WERI-Rb-1 (cell line): Measurements from ENCODE around the gene PROP1.
"Not testable (repeated sequence)": the region's sequence is repeated elsewhere in the genome, so short reads cannot be mapped to it uniquely, and the experiment has no call there.

Experiments
- DNase-seq: peaks from one replicate; pipeline ENCODE4 v3.0.0-alpha.2; 2020
- H3K27ac ChIP-seq: fragments of 250-450 bp; sonication (Bioruptor Pico); 2 replicates; pipeline ENCODE4 v1.5.1; 2020; ENCODE audit warnings: mild to moderate bottlenecking, moderate library complexity
- H3K27me3 ChIP-seq: fragments of 250-450 bp; sonication (Bioruptor Pico); 2 replicates; pipeline ENCODE4 v1.5.1; 2021; ENCODE audit warnings: mild to moderate bottlenecking, low read depth, moderate library complexity; ENCODE audit not compliant: insufficient read depth, severe bottlenecking
- H3K36me3 ChIP-seq: fragments of 250-450 bp; sonication (Bioruptor Pico); 2 replicates; pipeline ENCODE4 v1.5.1; 2020; ENCODE audit warnings: mild to moderate bottlenecking, moderate library complexity
- H3K4me3 ChIP-seq: 2 replicates; pipeline ENCODE4 v1.5.1; 2011; ENCODE audit warnings: low read depth, mild to moderate bottlenecking, control low read depth, low read length
- H3K9me3 ChIP-seq: fragments of 250-450 bp; sonication (Bioruptor Pico); 2 replicates; pipeline ENCODE4 v1.5.1; 2021; ENCODE audit warnings: mild to moderate bottlenecking, moderate library complexity; ENCODE audit not compliant: severe bottlenecking
- CTCF ChIP-seq: IDR thresholded peaks from 2 replicates; pipeline ENCODE4 v1.5.1; 2011; ENCODE audit warnings: low read depth, mild to moderate bottlenecking, control low read depth, inconsistent platforms, low read length

PROP1 gene

GRCh38 chr5:177995691-177996595, at the start of gene PROP1:
TSS of gene PROP1 (minus strand) at chr5:177996242. CDS start at chr5:177995933, 309 bp downstream.
- Histone ChIP-seq H3K27me3 (no peaks in the 10 kb centered on the region), H3K4me3 (no peak within 1 kb of the TSS), H3K36me3 (no peaks in the 10 kb centered on the region), H3K9me3 (no peaks in the 10 kb centered on the region), H3K27ac (no peak within 1 kb of the TSS)
- TF ChIP-seq CTCF: no peak
- DNase-seq: no peak

- not testable (repeated sequence) for H3K27me3 ChIP-seq, DNase-seq, H3K9me3 ChIP-seq, H3K36me3 ChIP-seq, H3K4me3 ChIP-seq, H3K27ac ChIP-seq
Observed at GRCh38 chr5:178019379-178020030, 23.5 kb upstream of the PROP1 start.

GRCh38 chr5:178012758-178013157, 16.7 kb upstream of the PROP1 start:
- not testable (repeated sequence) for H3K4me3 ChIP-seq, H3K27me3 ChIP-seq, H3K9me3 ChIP-seq, DNase-seq, H3K27ac ChIP-seq, H3K36me3 ChIP-seq

GRCh38 chr5:178011816-178012554, 15.9 kb upstream of the PROP1 start:
- H3K9me3 ChIP-seq, H3K27ac ChIP-seq, DNase-seq, H3K27me3 ChIP-seq, H3K4me3 ChIP-seq, H3K36me3 ChIP-seq: not testable (repeated sequence)

- not testable (repeated sequence) for H3K27me3 ChIP-seq, H3K36me3 ChIP-seq, H3K4me3 ChIP-seq, DNase-seq, H3K9me3 ChIP-seq, H3K27ac ChIP-seq
Observed at GRCh38 chr5:178007272-178007671, 11.2 kb upstream of the PROP1 start.

- not testable (repeated sequence) for DNase-seq, H3K36me3 ChIP-seq, H3K9me3 ChIP-seq, H3K27ac ChIP-seq, H3K4me3 ChIP-seq, H3K27me3 ChIP-seq
Observed at GRCh38 chr5:178006536-178007231, 10.6 kb upstream of the PROP1 start.

GRCh38 chr5:178006181-178006535, 10.1 kb upstream of the PROP1 start:
- not testable (repeated sequence) for H3K27me3 ChIP-seq, H3K36me3 ChIP-seq, H3K27ac ChIP-seq, H3K4me3 ChIP-seq, DNase-seq, H3K9me3 ChIP-seq

DNA sequence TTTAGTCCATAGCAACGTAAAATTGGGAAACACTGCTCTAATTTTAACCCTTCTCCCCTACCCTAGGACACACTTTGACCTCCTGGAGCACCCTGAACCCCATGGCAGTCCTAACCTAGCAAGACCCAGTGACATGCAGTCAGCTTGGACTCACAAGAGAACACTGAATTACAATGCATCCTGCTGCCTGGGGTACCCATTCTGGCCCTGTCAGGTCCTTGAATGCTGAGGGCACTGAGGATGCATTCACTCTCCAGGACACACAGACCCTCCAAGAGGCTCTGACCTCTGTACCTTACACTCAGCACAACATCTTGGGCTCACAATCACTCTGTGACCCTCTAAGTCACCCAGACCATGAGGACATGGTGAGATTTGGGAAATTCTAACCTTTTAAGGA, 1.8 kb upstream of the PROP1 start:
- no peak overlapping the region for H3K4me3 ChIP-seq
- H3K36me3 ChIP-seq: no peaks in the 10 kb centered on the region
- no peaks in the 10 kb centered on the region for H3K9me3 ChIP-seq
- no peaks in the 10 kb centered on the region for H3K27me3 ChIP-seq
- no peak for TF ChIP-seq CTCF
- H3K27ac ChIP-seq: no peak overlapping the region
- no peak for DNase-seq
